H1 (cell line): ENCODE data around the gene ITGA6. TPM values are rescaled to one million over a fixed set of nuclear protein-coding genes. Genes with fewer than 3 reads are reported as not detected.
A peak's percentile ranks its signal among the peaks of the same experiment; 100 is the strongest.

ENCODE experiments used
- CTCF ChIA-PET: fragments of 300-600 bp; sonication (Branson Sonifier 250); formaldehyde crosslinking; loops from one replicate; lab custom pipeline; 2021; ENCODE audit not compliant: partially characterized antibody; lab: Charles Lee
- POLR2A ChIA-PET: fragments of 300-600 bp; sonication (Branson Sonifier 250); formaldehyde crosslinking; loops from one replicate; lab custom pipeline; 2021; ENCODE audit warnings: inconsistent platforms; ENCODE audit not compliant: partially characterized antibody; lab: Charles Lee
- DNase-seq, 2 experiments: peaks; one replicate each; pipeline versions ENCODE4 v3.0.0 to v3.0.0-alpha.2; 2010 to 2022; ENCODE audit warnings: low spot score in 2 of 2, low read depth in 1 of 2, mixed read lengths in 1 of 2
- FAIRE-seq: peaks from 2 replicates; lab custom pipeline; 2011; peaks lifted over from hg19 to GRCh38; lab: Jason Lieb, UNC
- H2AFZ ChIP-seq: 2 replicates; pipeline ENCODE4 v1.8.1; 2012; ENCODE audit warnings: low read length, inconsistent platforms
- H2AK5ac ChIP-seq: 2 replicates; pipeline ENCODE4 v1.6.1; 2013; ENCODE audit warnings: low read depth, low read length
- H2BK120ac ChIP-seq: replicated peaks from 2 replicates; pipeline ENCODE3; 2013; ENCODE audit warnings: low read depth, low read length, inconsistent platforms
- H2BK12ac ChIP-seq: 2 replicates; pipeline ENCODE4 v1.6.1; 2013; ENCODE audit warnings: low read depth, low read length
- H2BK15ac ChIP-seq: 2 replicates; pipeline ENCODE4 v1.6.1; 2013; ENCODE audit warnings: low read length
- H2BK20ac ChIP-seq: 2 replicates; pipeline ENCODE4 v1.6.1; 2013; ENCODE audit warnings: low read length
- H2BK5ac ChIP-seq: 2 replicates; pipeline ENCODE4 v1.6.1; 2013; ENCODE audit warnings: low read depth, low read length
- H3K14ac ChIP-seq: 2 replicates; pipeline ENCODE4 v1.6.1; 2013; ENCODE audit warnings: inconsistent platforms; ENCODE audit not compliant: insufficient read length
- H3K18ac ChIP-seq: 2 replicates; pipeline ENCODE4 v1.6.1; 2013; ENCODE audit warnings: low read length; ENCODE audit errors: extremely low read depth
- H3K23ac ChIP-seq: 2 replicates; pipeline ENCODE4 v1.6.1; 2013; ENCODE audit warnings: inconsistent platforms; ENCODE audit not compliant: insufficient read length
- H3K23me2 ChIP-seq: 2 replicates; pipeline ENCODE4 v1.6.1; 2013; ENCODE audit warnings: low read depth, low read length
- H3K27ac ChIP-seq: 2 replicates; pipeline ENCODE4 v1.6.1; 2011; ENCODE audit warnings: low read depth, low read length, inconsistent platforms
- H3K27me3 ChIP-seq, 4 experiments: replicated peaks in 1 of 4; 1 replicate in 1 of 4; 2 replicates in 3 of 4; pipeline versions ENCODE4 v1.6.1 to v1.8.1; 2011 to 2013; ENCODE audit warnings: low read length in 3 of 4, mild to moderate bottlenecking in 3 of 4, inconsistent platforms in 2 of 4, mixed read lengths in 2 of 4, moderate library complexity in 1 of 4; ENCODE audit not compliant: control insufficient read depth in 3 of 4, insufficient read depth in 3 of 4; ENCODE audit errors: extremely low read depth in 1 of 4
- H3K36me3 ChIP-seq, 4 experiments: 2 replicates each; pipeline versions ENCODE4 v1.6.1 to v1.8.1; 2011 to 2013; ENCODE audit warnings: mild to moderate bottlenecking in 4 of 4, low read length in 3 of 4, moderate library complexity in 2 of 4, control low read depth in 1 of 4, inconsistent platforms in 1 of 4; ENCODE audit not compliant: insufficient read depth in 4 of 4, control insufficient read depth in 2 of 4
- H3K4ac ChIP-seq: replicated peaks from 2 replicates; pipeline ENCODE3; 2013; ENCODE audit warnings: low read length, low read depth, mixed read lengths, inconsistent platforms; ENCODE audit not compliant: insufficient read length
- H3K4me1 ChIP-seq, 4 experiments: replicated peaks in 1 of 4; 1 replicate in 1 of 4; 2 replicates in 3 of 4; pipeline versions ENCODE4 v1.6.1 to v1.8.1; 2011 to 2013; ENCODE audit warnings: low read length in 3 of 4, inconsistent platforms in 2 of 4, mixed read lengths in 1 of 4; ENCODE audit not compliant: insufficient read depth in 4 of 4, control insufficient read depth in 3 of 4
- H3K4me2 ChIP-seq, 2 experiments: 2 replicates each; pipeline versions ENCODE4 v1.6.1 to v1.8.1; 2011 to 2013; ENCODE audit warnings: low read depth in 2 of 2, low read length in 2 of 2, control low read depth in 1 of 2, inconsistent platforms in 1 of 2, mild to moderate bottlenecking in 1 of 2; ENCODE audit not compliant: insufficient read depth in 1 of 2
- H3K4me3 ChIP-seq, 4 experiments: fragments of 200-600, 300-600 bp in 1 of 4; sonication (generic), shearing (Covaris generic), sonication (Bioruptor Twin) in 1 of 4; 2 replicates each; pipeline versions ENCODE4 v1.5.1 to v1.8.1; 2011 to 2016; ENCODE audit warnings: low read length in 4 of 4, low read depth in 3 of 4, control low read depth in 2 of 4, inconsistent platforms in 2 of 4, mild to moderate bottlenecking in 2 of 4, mixed read lengths in 1 of 4, moderate library complexity in 1 of 4; ENCODE audit not compliant: insufficient read depth in 2 of 4; ENCODE audit errors: extremely low read depth in 1 of 4
- H3K56ac ChIP-seq: replicated peaks from 2 replicates; pipeline ENCODE3; 2013; ENCODE audit warnings: low read depth, mild to moderate bottlenecking, mixed read lengths, low read length, inconsistent platforms; ENCODE audit not compliant: insufficient read length
- H3K79me1 ChIP-seq: 2 replicates; pipeline ENCODE4 v1.6.1; 2013; ENCODE audit warnings: low read depth, low read length, control low read depth
- H3K79me2 ChIP-seq, 2 experiments: 2 replicates each; pipeline versions ENCODE4 v1.6.1 to v1.8.1; 2012 to 2013; ENCODE audit warnings: low read length in 2 of 2, mild to moderate bottlenecking in 2 of 2, inconsistent platforms in 1 of 2; ENCODE audit not compliant: insufficient read depth in 2 of 2, control insufficient read depth in 1 of 2
- H3K9ac ChIP-seq, 4 experiments: replicated peaks in 1 of 4; 1 replicate in 1 of 4; 2 replicates in 3 of 4; pipeline versions ENCODE4 v1.6.1 to v1.8.1; 2011 to 2013; ENCODE audit warnings: low read depth in 3 of 4, low read length in 3 of 4, control low read depth in 2 of 4, mild to moderate bottlenecking in 2 of 4, moderate library complexity in 2 of 4, inconsistent platforms in 1 of 4; ENCODE audit errors: extremely low read depth in 1 of 4
- H3K9me3 ChIP-seq, 2 experiments: 2 replicates each; pipeline versions ENCODE4 v1.6.1 to v1.8.1; 2012 to 2013; ENCODE audit warnings: mild to moderate bottlenecking in 2 of 2, moderate library complexity in 2 of 2, control low read depth in 1 of 2, inconsistent platforms in 1 of 2, low read depth in 1 of 2, low read length in 1 of 2, mixed read lengths in 1 of 2; ENCODE audit not compliant: insufficient read depth in 2 of 2
- H4K20me1 ChIP-seq, 2 experiments: replicated peaks in 1 of 2; 2 replicates each; pipeline versions ENCODE3 to v1.8.1; 2011 to 2013; ENCODE audit warnings: inconsistent platforms in 2 of 2, low read length in 2 of 2, mild to moderate bottlenecking in 1 of 2; ENCODE audit not compliant: insufficient read depth in 2 of 2, control insufficient read depth in 1 of 2
- H4K5ac ChIP-seq: 2 replicates; pipeline ENCODE4 v1.6.1; 2013; ENCODE audit warnings: low read length, low read depth, mixed read lengths, inconsistent platforms; ENCODE audit not compliant: insufficient read length
- H4K8ac ChIP-seq: 2 replicates; pipeline ENCODE4 v1.8.0; 2013; ENCODE audit warnings: mild to moderate bottlenecking, moderate library complexity, low read length, inconsistent platforms; ENCODE audit not compliant: insufficient read depth; ENCODE audit errors: extremely low read depth
- H4K91ac ChIP-seq: replicated peaks from 2 replicates; pipeline ENCODE3; 2013; ENCODE audit warnings: low read length, mixed read lengths, inconsistent platforms; ENCODE audit not compliant: insufficient read length
- CBX5 ChIP-seq: fragments of 300-800, 300-1000 bp; sonication (generic); IDR thresholded peaks from 2 replicates; pipeline ENCODE4 v1.7.1; 2016; ENCODE audit warnings: antibody characterized with exemption, low read length, low read depth
- EGR1 ChIP-seq: IDR thresholded peaks from 2 replicates; pipeline ENCODE4 v1.6.1; 2011; ENCODE audit warnings: low read depth, low read length, borderline replicate concordance
- EP300 ChIP-seq, 2 experiments: IDR thresholded peaks; 1 replicate in 1 of 2; 2 replicates in 1 of 2; pipeline ENCODE4 v1.6.1; 2011 to 2012; ENCODE audit warnings: low read depth in 2 of 2, low read length in 2 of 2, mild to moderate bottlenecking in 2 of 2, borderline replicate concordance in 1 of 2, inconsistent platforms in 1 of 2, moderate library complexity in 1 of 2
- EZH2 ChIP-seq: fragments of 200-600 bp; sonication (generic); IDR thresholded peaks from 2 replicates; pipeline ENCODE4 v1.7.1; 2012; ENCODE audit warnings: low read depth, mild to moderate bottlenecking, moderate library complexity, low read length, inconsistent platforms; ENCODE audit not compliant: severe bottlenecking
- GABPA ChIP-seq: IDR thresholded peaks from 2 replicates; pipeline ENCODE4 v1.6.1; 2011; ENCODE audit warnings: mild to moderate bottlenecking, low read length, moderate library complexity, borderline replicate concordance; ENCODE audit not compliant: insufficient read depth
- HDAC2 ChIP-seq, 2 experiments: fragments of 300-600 bp in 1 of 2; sonication (generic) in 1 of 2; IDR thresholded peaks; 2 replicates each; pipeline ENCODE4 v1.6.1; 2011 to 2012; ENCODE audit warnings: low read depth in 2 of 2, low read length in 2 of 2, mild to moderate bottlenecking in 2 of 2, moderate library complexity in 2 of 2, borderline replicate concordance in 1 of 2, inconsistent platforms in 1 of 2
- NANOG ChIP-seq: IDR thresholded peaks from 2 replicates; pipeline ENCODE4 v1.6.1; 2011; ENCODE audit warnings: low read length, low read depth, mild to moderate bottlenecking, inconsistent platforms; ENCODE audit not compliant: insufficient read depth, poor library complexity, severe bottlenecking
- POLR2A ChIP-seq, 2 experiments: IDR thresholded peaks; 1 replicate in 1 of 2; 2 replicates in 1 of 2; pipeline ENCODE4 v1.6.1; 2011; ENCODE audit warnings: low read depth in 2 of 2, low read length in 2 of 2, mild to moderate bottlenecking in 2 of 2; ENCODE audit errors: control extremely low read depth in 1 of 2
- RBBP5 ChIP-seq: IDR thresholded peaks from 2 replicates; pipeline ENCODE4 v1.7.1; 2012; ENCODE audit warnings: low read depth, mild to moderate bottlenecking, inconsistent platforms, low read length, moderate library complexity, borderline replicate concordance
- RXRA ChIP-seq: IDR thresholded peaks from 2 replicates; pipeline ENCODE4 v1.6.1; 2011; ENCODE audit warnings: low read depth, mild to moderate bottlenecking, low read length, moderate library complexity; ENCODE audit not compliant: insufficient read depth
- WGBS, 2 experiments: shearing (Covaris generic) in 1 of 2; methylation state at CpG; one replicate each; pipeline versions ENCODE4 v1.1.6 to v1.1.7; 2013 to 2015; ENCODE audit warnings: low lambda C conversion rate in 2 of 2, mixed read lengths in 2 of 2, inconsistent platforms in 1 of 2, low coverage in 1 of 2, missing lambda C conversion rate in 1 of 2; ENCODE audit not compliant: insufficient replicate concordance in 2 of 2, insufficient coverage in 1 of 2, insufficient read length in 1 of 2; ENCODE audit errors: extremely low coverage in 1 of 2, missing lambda C conversion rate in 1 of 2; 5-methylcytosine and 5-hydroxymethylcytosine counted together
- polyA plus RNA-seq, 7 experiments: library from polyadenylated mRNA; depleted of rRNA in 3 of 7; stranded (reverse) in 5 of 7; unstranded in 2 of 7; fragments of >200 nt in 5 of 7; fragments of 200-250 nt in 2 of 7; gene quantifications; 1 replicate in 5 of 7; 2 replicates in 1 of 7; 4 replicates in 1 of 7; pipeline versions ENCODE4 v1.2.1 to v1.2.3, GENCODE V29; 2011 to 2013; ENCODE audit warnings: missing spikeins in 2 of 7, mixed read lengths in 2 of 7
- total RNA-seq: library from RNA; stranded (reverse); fragmentation: NEBNext Ultra II Directional; extraction: Animal tissue kit (Norgen Biotek cat#: 25700); gene quantifications from 2 replicates; pipeline ENCODE4 v1.2.1, GENCODE V29; 2021
- TF ChIP-seq, protein P1 (sequence below): IDR thresholded peaks from 2 replicates; pipeline ENCODE4 v1.6.1; 2012; ENCODE audit warnings: low read length, inconsistent platforms

ITGA6 gene
- total and polyA plus RNA-seq, 2 of the 8 experiments (the other 6 are each of a cell fraction or from before 2014, with no cell fraction given) = 26.9 to 118 TPM

DNA sequence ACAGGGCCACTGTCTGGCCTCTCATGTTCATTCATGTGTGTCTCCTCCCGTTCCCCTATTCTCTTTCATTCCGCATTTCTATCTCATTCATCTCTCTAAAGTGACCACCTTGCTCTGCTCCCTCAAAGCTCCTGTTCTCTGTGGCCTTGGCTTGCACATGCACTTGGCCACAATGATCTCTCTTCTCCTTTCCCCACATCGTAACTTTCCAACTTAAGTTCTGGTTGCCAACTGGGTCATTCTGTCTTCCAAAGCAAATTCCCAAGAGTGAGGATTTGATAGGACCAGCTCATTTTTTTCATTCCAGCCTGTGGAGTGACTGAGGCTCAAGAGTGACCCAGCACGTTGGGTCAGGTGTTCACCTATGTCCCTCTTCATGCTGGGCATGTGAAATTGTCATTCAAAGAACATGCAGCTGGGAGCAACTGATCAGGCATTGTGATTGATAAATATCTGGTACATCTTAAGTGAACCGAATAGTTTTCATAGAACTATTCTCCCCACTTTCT lies 14.3 kb upstream of the ITGA6 start:
- no peak overlapping the region for H2BK120ac ChIP-seq
- no peak overlapping the region for H3K56ac ChIP-seq
- H3K36me3 ChIP-seq = no peaks in the 10 kb centered on the region
- H3K23me2 ChIP-seq = no peaks in the 10 kb centered on the region
- 71% methylated on average over 5 of the region's 5 CpGs; no CpG with 5 or more reads in 1 of the 2 experiments for WGBS, 2 experiments
- DNase-seq (no peak), FAIRE-seq (no peak)
- no peaks in the 10 kb centered on the region for H3K79me2 ChIP-seq
- ChIA-PET POLR2A (no interaction called here), CTCF (interaction anchor here (1.4 to 2.3 kb wide), 3 partner anchors 15 to 49 kb away, joined by 3 to 10 read pairs (median 7); no protein-coding TSS in a partner anchor)
- H2BK5ac ChIP-seq = no peak overlapping the region
- H4K20me1 ChIP-seq = no peaks in the 10 kb centered on the region
- no peak overlapping the region for H3K27ac ChIP-seq
- H3K79me1 ChIP-seq = no peaks in the 10 kb centered on the region
- no peak overlapping the region for H2AK5ac ChIP-seq
- no peak overlapping the region for H4K91ac ChIP-seq
- no peak overlapping the region for H3K4me2 ChIP-seq
- H3K18ac ChIP-seq = no peak overlapping the region
- peak overlapping the region; percentile 41; the same call in 1 of the 2 replicates for H2BK12ac ChIP-seq
- no peaks in the 10 kb centered on the region for H3K4me1 ChIP-seq
- H3K4me3 ChIP-seq = no peak overlapping the region
- H3K23ac ChIP-seq = no peak overlapping the region
- no peak overlapping the region for H4K5ac ChIP-seq
- H3K9me3 ChIP-seq = no peaks in the 10 kb centered on the region
- H2BK15ac ChIP-seq = no peak overlapping the region; the same call in 1 of the 2 replicates
- no peak overlapping the region for H3K4ac ChIP-seq
- H3K14ac ChIP-seq = no peak overlapping the region
- no peak overlapping the region for H2AFZ ChIP-seq
- no peak overlapping the region for H2BK20ac ChIP-seq
- no peak overlapping the region for H3K9ac ChIP-seq
- H3K27me3 ChIP-seq = no peaks in the 10 kb centered on the region
- no peak overlapping the region for H4K8ac ChIP-seq
- TF ChIP-seq, protein P1, sequence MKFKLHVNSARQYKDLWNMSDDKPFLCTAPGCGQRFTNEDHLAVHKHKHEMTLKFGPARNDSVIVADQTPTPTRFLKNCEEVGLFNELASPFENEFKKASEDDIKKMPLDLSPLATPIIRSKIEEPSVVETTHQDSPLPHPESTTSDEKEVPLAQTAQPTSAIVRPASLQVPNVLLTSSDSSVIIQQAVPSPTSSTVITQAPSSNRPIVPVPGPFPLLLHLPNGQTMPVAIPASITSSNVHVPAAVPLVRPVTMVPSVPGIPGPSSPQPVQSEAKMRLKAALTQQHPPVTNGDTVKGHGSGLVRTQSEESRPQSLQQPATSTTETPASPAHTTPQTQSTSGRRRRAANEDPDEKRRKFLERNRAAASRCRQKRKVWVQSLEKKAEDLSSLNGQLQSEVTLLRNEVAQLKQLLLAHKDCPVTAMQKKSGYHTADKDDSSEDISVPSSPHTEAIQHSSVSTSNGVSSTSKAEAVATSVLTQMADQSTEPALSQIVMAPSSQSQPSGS = no peak
- TF ChIP-seq RBBP5 (no peak), NANOG (no peak), HDAC2 (IDR thresholded peaks at IDR 0.05; ENCODE audit: borderline replicate concordance in 1 of 2, low read depth in 2 of 2, low read length in 2 of 2) (no peak), EGR1 (no peak), GABPA (no peak), EP300 (IDR thresholded peaks at IDR 0.05; ENCODE audit: borderline replicate concordance in 1 of 2, low read depth in 2 of 2, low read length in 2 of 2) (no peak), POLR2A (IDR thresholded peaks at IDR 0.05; ENCODE audit: control extremely low read depth in 1 of 2, low read depth in 2 of 2, low read length in 2 of 2) (no peak), RXRA (no peak), EZH2 (no peak), CBX5 (no peak)
